Smooth muscle cell of bladder (primary cell): ENCODE data around the gene SIX4. TPM values are rescaled to one million over a fixed set of nuclear protein-coding genes. Genes with fewer than 3 reads are reported as not detected.

Source experiments
- total RNA-seq: library from RNA; depleted of rRNA; stranded (reverse); fragments of >200 nt; gene quantifications from 2 replicates; pipeline ENCODE4 v1.2.3, GENCODE V29; 2014

The SIX4 gene
- 7.7 and 7.8 TPM in 2 replicates for total RNA-seq

DNA sequence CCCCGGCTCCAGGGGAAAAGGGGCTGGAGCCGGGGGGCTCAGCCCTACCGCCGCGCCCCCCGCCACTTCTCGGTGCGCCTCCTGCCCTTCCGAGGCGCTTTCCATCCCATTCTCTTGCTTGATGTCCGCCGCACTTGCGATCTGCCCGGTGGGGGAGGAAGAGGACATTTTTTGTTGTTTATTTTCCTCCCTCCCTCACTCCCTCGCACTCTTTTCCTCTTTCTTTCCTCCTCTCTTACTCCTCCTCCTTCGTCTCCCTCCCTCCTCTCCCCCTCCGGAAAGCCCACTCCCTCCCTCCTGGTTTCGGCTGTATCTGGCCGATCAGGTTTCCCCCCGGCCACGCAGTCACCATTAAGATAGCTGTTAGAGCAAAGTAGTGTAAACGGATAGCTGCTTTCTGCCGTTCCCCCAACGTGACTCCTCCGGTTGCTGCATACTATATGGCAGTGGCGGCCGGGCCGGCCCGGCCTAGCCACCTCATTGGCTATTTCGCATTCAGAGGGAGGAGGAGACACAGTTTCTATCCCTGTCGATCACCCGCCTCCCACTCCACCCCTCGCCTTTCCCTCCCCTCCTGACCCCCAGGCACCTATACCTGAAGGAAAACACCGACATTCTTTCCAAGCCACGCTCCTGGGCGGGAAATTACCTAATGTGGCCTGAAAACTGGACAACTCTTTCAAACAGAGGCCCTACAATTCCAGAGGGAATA lies at the start of gene SIX4:
Gene SIX4, minus strand, starts transcription at position 445 of the 712 bp plus-strand sequence. Its CDS starts 277 bp downstream, at position 168.

GRCh38 chr14:60734465-60735242 lies 10.5 kb upstream of the SIX4 start, which contains the start of gene MNAT1:
TSS of gene MNAT1 (plus strand) at chr14:60734761. CDS start at chr14:60734863, 102 bp downstream.

Other genes with a start within 250 kb of the SIX4 start
- not detected in 2 replicates for gene C14orf39, start 238.3 kb downstream of the SIX4 start, total RNA-seq
- not detected in 2 replicates for gene SIX6, start 215.2 kb downstream of the SIX4 start, total RNA-seq
- gene SIX1, start 74.9 kb downstream of the SIX4 start, total RNA-seq = 1.8 and 2.8 TPM in 2 replicates
- 34.9 and 36.4 TPM in 2 replicates for gene MNAT1, start 10.4 kb upstream of the SIX4 start, total RNA-seq